Kidney capillary endothelial cell (primary cell): ENCODE measurements around the gene TMEM89.

Experiments
- DNase-seq: peaks from one replicate; pipeline ENCODE4 v3.0.0-alpha.2; 2018; ENCODE audit warnings: low spot score

TMEM89 gene

GRCh38 chr3:48641396-48641795 lies 19.8 kb upstream of the TMEM89 start:
- no peak for DNase-seq

GRCh38 chr3:48639944-48640606 lies 18.5 kb upstream of the TMEM89 start:
- DNase-seq = no peak

- DNase-seq = no peak
Measured at GRCh38 chr3:48637305-48637704, 15.7 kb upstream of the TMEM89 start.

GRCh38 chr3:48636149-48636655 lies 14.6 kb upstream of the TMEM89 start:
- DNase-seq = peak; percentile 40

- peak; percentile 94 for DNase-seq
Measured at GRCh38 chr3:48635222-48636021, 13.9 kb upstream of the TMEM89 start, which contains the start of gene SLC26A6. SLC26A6 (minus strand) TSS chr3:48635461; CDS start chr3:48635393, 68 bp downstream.

- DNase-seq = peak; percentile 48
Measured at GRCh38 chr3:48634661-48635221, 13.2 kb upstream of the TMEM89 start.

- no peak for DNase-seq
Measured at GRCh38 chr3:48633743-48634142, 12.2 kb upstream of the TMEM89 start.

GRCh38 chr3:48633256-48633655 lies 11.7 kb upstream of the TMEM89 start:
- no peak for DNase-seq

- no peak for DNase-seq
Measured at GRCh38 chr3:48631516-48632448, 10.2 kb upstream of the TMEM89 start.

- no peak for DNase-seq
Measured at GRCh38 chr3:48630833-48631232, 9.3 kb upstream of the TMEM89 start.

- no peak for DNase-seq
Measured at GRCh38 chr3:48630407-48630806, 8.8 kb upstream of the TMEM89 start.

GRCh38 chr3:48629894-48630293 lies 8.3 kb upstream of the TMEM89 start:
- DNase-seq = no peak

GRCh38 chr3:48628277-48629017 lies 6.9 kb upstream of the TMEM89 start:
- DNase-seq = no peak

GRCh38 chr3:48625600-48625999 lies 4.0 kb upstream of the TMEM89 start:
- no peak for DNase-seq

- DNase-seq = no peak
Measured at GRCh38 chr3:48624767-48625166, 3.2 kb upstream of the TMEM89 start.

GRCh38 chr3:48623851-48624547 lies 2.4 kb upstream of the TMEM89 start:
- no peak for DNase-seq

GRCh38 chr3:48619541-48620524 lies 1.7 kb downstream of the TMEM89 start:
- no peak for DNase-seq

GRCh38 chr3:48617559-48617958 lies 4.0 kb downstream of the TMEM89 start:
- DNase-seq = no peak

- peak; percentile 42 for DNase-seq
Measured at GRCh38 chr3:48614044-48614443, 7.5 kb downstream of the TMEM89 start.
